ENCODE results near the gene DBNL. TPM values are rescaled to one million over a fixed set of nuclear protein-coding genes. Genes with fewer than 3 reads are reported as not detected.

DBNL gene
- polyA plus RNA-seq, 2 donors = 157 to 215 TPM

GRCh38 chr7:44107961-44108767 is 63.7 kb downstream of the DBNL start:
- H3K4me1 ChIP-seq (ENCODE audit: control insufficient read depth in 2 of 2, insufficient read depth in 2 of 2, low read length in 1 of 2) = peaks cover 14 to 19% of the 10 kb centered on the region in 2 donors
- no peaks in the 10 kb centered on the region for H3K27me3 ChIP-seq (ENCODE audit: control insufficient read depth in 1 of 2, insufficient read depth in 2 of 2, low read length in 2 of 2)
- H3K9me3 ChIP-seq (ENCODE audit: control insufficient read depth in 2 of 2, insufficient read depth in 1 of 2, low read depth in 1 of 2, low read length in 1 of 2) = no peaks in the 10 kb centered on the region
- H3K4me3 ChIP-seq (ENCODE audit: low read depth in 1 of 2, low read length in 2 of 2) = no peak overlapping the region
- no peak overlapping the region for H3K27ac ChIP-seq (ENCODE audit: low read depth in 2 of 2, low read length in 1 of 2)
- 84% methylated on average over 21 of the region's 21 CpGs for WGBS, 2 donors
- H3K36me3 ChIP-seq (ENCODE audit: control insufficient read depth in 2 of 2, insufficient read depth in 2 of 2, low read length in 1 of 2) = peaks cover 0 to 14% of the 10 kb centered on the region in 2 donors

- Histone ChIP-seq H3K4me1 (ENCODE audit: control insufficient read depth in 2 of 2, insufficient read depth in 2 of 2, low read length in 1 of 2) (peaks cover 14 to 24% of the 10 kb centered on the region in 2 donors), H3K27ac (ENCODE audit: low read depth in 2 of 2, low read length in 1 of 2) (no peak overlapping the region), H3K9me3 (ENCODE audit: control insufficient read depth in 2 of 2, insufficient read depth in 1 of 2, low read depth in 1 of 2, low read length in 1 of 2) (no peaks in the 10 kb centered on the region), H3K36me3 (ENCODE audit: control insufficient read depth in 2 of 2, insufficient read depth in 2 of 2, low read length in 1 of 2) (peaks cover under 1 to 16% of the 10 kb centered on the region in 2 donors), H3K27me3 (ENCODE audit: control insufficient read depth in 1 of 2, insufficient read depth in 2 of 2, low read length in 2 of 2) (no peaks in the 10 kb centered on the region), H3K4me3 (ENCODE audit: low read depth in 1 of 2, low read length in 2 of 2) (no peak overlapping the region)
- WGBS, 2 donors = 84 to 85% methylated on average over 21 of the region's 21 CpGs
Observed at GRCh38 chr7:44108768-44109750, 64.6 kb downstream of the DBNL start.

GRCh38 chr7:44109991-44110390 is 65.5 kb downstream of the DBNL start:
- Histone ChIP-seq H3K9me3 (ENCODE audit: control insufficient read depth in 2 of 2, insufficient read depth in 1 of 2, low read depth in 1 of 2, low read length in 1 of 2) (no peaks in the 10 kb centered on the region), H3K4me3 (ENCODE audit: low read depth in 1 of 2, low read length in 2 of 2) (no peak overlapping the region), H3K27me3 (ENCODE audit: control insufficient read depth in 1 of 2, insufficient read depth in 2 of 2, low read length in 2 of 2) (no peaks in the 10 kb centered on the region), H3K4me1 (ENCODE audit: control insufficient read depth in 2 of 2, insufficient read depth in 2 of 2, low read length in 1 of 2) (peaks cover 14 to 23% of the 10 kb centered on the region in 2 donors), H3K36me3 (ENCODE audit: control insufficient read depth in 2 of 2, insufficient read depth in 2 of 2, low read length in 1 of 2) (peaks cover 5 to 26% of the 10 kb centered on the region in 2 donors), H3K27ac (ENCODE audit: low read depth in 2 of 2, low read length in 1 of 2) (no peak overlapping the region)
- 92% methylated on average over 18 of the region's 18 CpGs for WGBS, 2 donors

- H3K4me3 ChIP-seq (ENCODE audit: low read depth in 1 of 2, low read length in 2 of 2) = no peak overlapping the region
- H3K36me3 ChIP-seq (ENCODE audit: control insufficient read depth in 2 of 2, insufficient read depth in 2 of 2, low read length in 1 of 2) = peaks cover 14 to 34% of the 10 kb centered on the region in 2 donors
- H3K9me3 ChIP-seq (ENCODE audit: control insufficient read depth in 2 of 2, insufficient read depth in 1 of 2, low read depth in 1 of 2, low read length in 1 of 2) = no peaks in the 10 kb centered on the region
- 63 to 69% methylated on average over 27 of the region's 27 CpGs for WGBS, 2 donors
- no peak overlapping the region for H3K27ac ChIP-seq (ENCODE audit: low read depth in 2 of 2, low read length in 1 of 2)
- H3K27me3 ChIP-seq (ENCODE audit: control insufficient read depth in 1 of 2, insufficient read depth in 2 of 2, low read length in 2 of 2) = no peaks in the 10 kb centered on the region
- H3K4me1 ChIP-seq (ENCODE audit: control insufficient read depth in 2 of 2, insufficient read depth in 2 of 2, low read length in 1 of 2) = peaks cover 14 to 20% of the 10 kb centered on the region in 2 donors
Observed at GRCh38 chr7:44110719-44111635, 66.5 kb downstream of the DBNL start.

Other genes starting within 250 kb of the DBNL start
- gene MRPS24, start 175.2 kb upstream of the DBNL start, polyA plus RNA-seq = 100 to 1,000 TPM in 1 of 2 donors, 10 to 100 TPM in 1; 70.4 to 156 TPM
- 10 to 100 TPM; 12.2 to 18.8 TPM for gene URGCP, start 138.1 kb upstream of the DBNL start, polyA plus RNA-seq
- 1 to 10 TPM; 8.3 to 8.5 TPM for gene UBE2D4, start 118.3 kb upstream of the DBNL start, polyA plus RNA-seq
- under 1 TPM in 1 of 2 donors, not detected in 1; 0.01 TPM for gene SPDYE1, start 46.8 kb upstream of the DBNL start, polyA plus RNA-seq
- 1 to 10 TPM; 2.1 to 3.8 TPM for gene PGAM2, start 20.9 kb downstream of the DBNL start, polyA plus RNA-seq
- 10 to 100 TPM; 11.4 to 26.3 TPM for gene POLM, start 37.8 kb downstream of the DBNL start, polyA plus RNA-seq
- 10 to 100 TPM in 1 of 2 donors, 1 to 10 TPM in 1; 8.8 to 19.9 TPM for gene AEBP1, start 59.6 kb downstream of the DBNL start, polyA plus RNA-seq
- 10 to 100 TPM; 60.1 to 94.9 TPM for gene POLD2, start 78.8 kb downstream of the DBNL start, polyA plus RNA-seq
- gene MYL7, start 96.6 kb downstream of the DBNL start, polyA plus RNA-seq = under 1 TPM; 0.12 to 0.53 TPM
- under 1 TPM; 0.18 to 0.27 TPM for gene GCK, start 144.7 kb downstream of the DBNL start, polyA plus RNA-seq
- 10 to 100 TPM; 32.7 to 52.6 TPM for gene YKT6, start 156.3 kb downstream of the DBNL start, polyA plus RNA-seq